Prostate gland (tissue), 2 donors: ENCODE measurements around the gene FAM120AOS.

ENCODE experiments used
- POLR2A ChIP-seq: fragments of 450-650 bp; IDR thresholded peaks from one replicate; pipeline ENCODE4 v1.6.1; 2016; ENCODE audit warnings: antibody characterized with exemption, mild to moderate bottlenecking
- POLR2AphosphoS5 ChIP-seq: sonication (generic); formaldehyde crosslinking; IDR thresholded peaks from one replicate; pipeline ENCODE4 v1.6.1; 2017; ENCODE audit warnings: antibody characterized with exemption
- TF ChIP-seq, protein P1 (sequence below), 4 experiments: fragments of 200-600 bp in 2 of 4; fragments of 450-650 bp in 2 of 4; sonication (generic) in 2 of 4; IDR thresholded peaks; 1 replicate in 3 of 4; 2 replicates in 1 of 4; pipeline ENCODE4 v1.5.1; 2016 to 2019; ENCODE audit warnings: antibody characterized with exemption in 4 of 4, mild to moderate bottlenecking in 2 of 4, moderate library complexity in 2 of 4

DNA sequence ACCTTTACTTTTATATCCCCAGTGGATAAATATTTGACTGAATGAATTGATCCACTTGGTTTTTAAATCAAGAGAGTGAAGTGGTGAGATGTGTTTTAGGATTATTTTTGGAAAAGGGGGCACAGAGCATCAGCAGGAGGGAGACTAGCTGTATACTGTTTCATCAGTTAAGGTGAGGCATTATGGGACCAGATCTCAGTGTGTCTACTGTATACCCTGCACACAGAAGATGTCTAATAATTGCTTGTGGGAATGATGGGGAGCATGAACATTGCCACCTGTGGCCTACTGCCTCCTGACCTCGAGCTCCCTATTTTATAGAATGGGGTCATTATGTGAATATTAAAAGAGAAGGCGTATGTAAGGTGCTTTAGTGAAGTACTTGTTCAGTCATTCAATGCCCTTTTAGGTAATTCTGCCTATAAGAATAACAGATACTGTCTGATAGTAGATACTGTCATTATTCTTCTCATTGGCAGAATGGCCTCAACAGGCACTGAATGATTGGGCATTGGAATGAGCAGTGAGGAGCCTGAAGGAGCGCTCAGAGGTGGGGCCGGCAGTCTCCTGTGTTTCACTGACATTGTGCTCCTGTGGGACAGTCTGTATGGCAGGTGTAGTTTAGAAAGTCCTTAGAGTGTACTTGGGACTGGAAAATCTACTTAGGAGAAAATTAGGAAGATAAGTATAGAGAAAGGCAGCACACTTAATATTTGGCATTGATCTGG, 47.4 kb upstream of the FAM120AOS start:
- TF ChIP-seq, protein P1, sequence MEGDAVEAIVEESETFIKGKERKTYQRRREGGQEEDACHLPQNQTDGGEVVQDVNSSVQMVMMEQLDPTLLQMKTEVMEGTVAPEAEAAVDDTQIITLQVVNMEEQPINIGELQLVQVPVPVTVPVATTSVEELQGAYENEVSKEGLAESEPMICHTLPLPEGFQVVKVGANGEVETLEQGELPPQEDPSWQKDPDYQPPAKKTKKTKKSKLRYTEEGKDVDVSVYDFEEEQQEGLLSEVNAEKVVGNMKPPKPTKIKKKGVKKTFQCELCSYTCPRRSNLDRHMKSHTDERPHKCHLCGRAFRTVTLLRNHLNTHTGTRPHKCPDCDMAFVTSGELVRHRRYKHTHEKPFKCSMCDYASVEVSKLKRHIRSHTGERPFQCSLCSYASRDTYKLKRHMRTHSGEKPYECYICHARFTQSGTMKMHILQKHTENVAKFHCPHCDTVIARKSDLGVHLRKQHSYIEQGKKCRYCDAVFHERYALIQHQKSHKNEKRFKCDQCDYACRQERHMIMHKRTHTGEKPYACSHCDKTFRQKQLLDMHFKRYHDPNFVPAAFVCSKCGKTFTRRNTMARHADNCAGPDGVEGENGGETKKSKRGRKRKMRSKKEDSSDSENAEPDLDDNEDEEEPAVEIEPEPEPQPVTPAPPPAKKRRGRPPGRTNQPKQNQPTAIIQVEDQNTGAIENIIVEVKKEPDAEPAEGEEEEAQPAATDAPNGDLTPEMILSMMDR (IDR thresholded peaks at IDR 0.05): no peak
- TF ChIP-seq POLR2A: no peak
- no peak for TF ChIP-seq POLR2AphosphoS5
